Mammary epithelial cell (primary cell): ENCODE results near the gene GLRA3.

Source experiments
- CTCF ChIP-seq, 2 donors: IDR thresholded peaks in 1 of 2; conservative IDR thresholded peaks in 1 of 2; 2 replicates each; pipeline ENCODE4 v1.5.1; 2011 to 2012; ENCODE audit warnings: inconsistent platforms in 2 of 2, low read length in 2 of 2, mild to moderate bottlenecking in 2 of 2, control low read depth in 1 of 2, low read depth in 1 of 2; ENCODE audit not compliant: insufficient read depth in 1 of 2; ENCODE audit errors: extremely low read depth in 1 of 2
- EZH2 ChIP-seq: IDR thresholded peaks from 2 replicates; pipeline ENCODE4 v1.6.1; 2012; ENCODE audit warnings: low read length, inconsistent platforms, borderline replicate concordance

- TF ChIP-seq EZH2, result no peak
- TF ChIP-seq CTCF (conservative IDR thresholded peaks at IDR 0.05 in 1 of 2, IDR thresholded peaks at IDR 0.05 in 1 of 2; ENCODE audit: extremely low read depth in 1 of 2, insufficient read depth in 1 of 2, low read depth in 1 of 2, low read length in 2 of 2), result no peak
Measured at GRCh38 chr4:174595141-174595929, 233.7 kb downstream of the GLRA3 start.
